Kidney glomerular epithelial cell (primary cell): ENCODE results near the gene FAIM.
"Not testable (repeated sequence)": the region's sequence is repeated elsewhere in the genome, so short reads cannot be mapped to it uniquely, and the experiment has no call there.

Experiments
- DNase-seq: peaks from one replicate; lab custom pipeline; 2025; lab: John Stamatoyannopoulos, UW

The FAIM gene

GRCh38 chr3:138601661-138602060 is 6.9 kb upstream of the FAIM start:
- DNase-seq: not testable (repeated sequence)

- DNase-seq: not testable (repeated sequence)
Measured at GRCh38 chr3:138604106-138604595, 4.4 kb upstream of the FAIM start.

GRCh38 chr3:138609898-138610266 is 1.3 kb downstream of the FAIM start:
- DNase-seq: no peak

GRCh38 chr3:138615462-138615861 is 6.9 kb downstream of the FAIM start:
- DNase-seq: no peak

- no peak for DNase-seq
Measured at GRCh38 chr3:138620431-138620830, 11.9 kb downstream of the FAIM start.

- DNase-seq: no peak
Measured at GRCh38 chr3:138624518-138624917, 15.9 kb downstream of the FAIM start.

GRCh38 chr3:138625707-138626365 is 17.3 kb downstream of the FAIM start:
- DNase-seq: peak; percentile 32

- no peak for DNase-seq
Measured at GRCh38 chr3:138629526-138629925, 21.0 kb downstream of the FAIM start.

GRCh38 chr3:138638641-138639040 is 30.1 kb downstream of the FAIM start:
- no peak for DNase-seq

GRCh38 chr3:138640537-138640936 is 32.0 kb downstream of the FAIM start:
- DNase-seq: no peak

- DNase-seq: no peak
Measured at GRCh38 chr3:138642226-138642926, 33.8 kb downstream of the FAIM start.

- no peak for DNase-seq
Measured at GRCh38 chr3:138642927-138643253, 34.3 kb downstream of the FAIM start.

- no peak for DNase-seq
Measured at GRCh38 chr3:138646008-138646407, 37.4 kb downstream of the FAIM start.

- no peak for DNase-seq
Measured at GRCh38 chr3:138646513-138646912, 37.9 kb downstream of the FAIM start.

GRCh38 chr3:138649134-138649533 is 40.6 kb downstream of the FAIM start:
- DNase-seq: no peak

- DNase-seq: no peak
Measured at GRCh38 chr3:138653567-138653966, 45.0 kb downstream of the FAIM start.

GRCh38 chr3:138657508-138657907 is 48.9 kb downstream of the FAIM start:
- no peak for DNase-seq

GRCh38 chr3:138668107-138668506 is 59.5 kb downstream of the FAIM start:
- DNase-seq: no peak

- no peak for DNase-seq
Measured at GRCh38 chr3:138670407-138670806, 61.8 kb downstream of the FAIM start.

GRCh38 chr3:138673641-138674530 is 65.3 kb downstream of the FAIM start:
- DNase-seq: peak; percentile 86

GRCh38 chr3:138675393-138675792 is 66.8 kb downstream of the FAIM start:
- DNase-seq: no peak

GRCh38 chr3:138678086-138678485 is 69.5 kb downstream of the FAIM start:
- peak; percentile 42 for DNase-seq
